WTC11 (cell line): ENCODE results near the gene METTL24. TPM values are rescaled to one million over a fixed set of nuclear protein-coding genes. Genes with fewer than 3 reads are reported as not detected.

Source experiments
- ATAC-seq: fragments of 200-7000 bp; cut with Tn5 transposase; 2 replicates; pipeline ENCODE4 v1.10.0; 2021; ENCODE audit warnings: mild to moderate bottlenecking, moderate library complexity
- CTCF ChIA-PET: fragments of 300-600 bp; sonication (Branson Sonifier 250); formaldehyde crosslinking; loops from one replicate; lab custom pipeline; 2021; ENCODE audit warnings: antibody characterized with exemption; lab: Charles Lee
- POLR2A ChIA-PET: fragments of 350-600 bp; sonication (Branson Sonifier 250); formaldehyde crosslinking; loops from one replicate; lab custom pipeline; 2021; ENCODE audit warnings: antibody characterized with exemption; lab: Charles Lee
- DNase-seq: peaks from one replicate; pipeline ENCODE4 v3.0.0; 2021; ENCODE audit warnings: low spot score
- H3K27ac Mint-ChIP-seq: 2 replicates; pipeline ENCODE4 v1.8.0; 2021; ENCODE audit warnings: mixed read lengths
- H3K27me3 Mint-ChIP-seq: 2 replicates; pipeline ENCODE4 v1.8.0; 2021; ENCODE audit warnings: low read depth, mild to moderate bottlenecking, moderate library complexity, mixed read lengths
- H3K36me3 Mint-ChIP-seq: 2 replicates; pipeline ENCODE4 v1.8.0; 2021; ENCODE audit warnings: mixed read lengths
- H3K4me1 Mint-ChIP-seq: 2 replicates; pipeline ENCODE4 v1.8.0; 2022; ENCODE audit warnings: mixed read lengths
- H3K4me3 Mint-ChIP-seq: 2 replicates; pipeline ENCODE4 v1.8.0; 2021; ENCODE audit warnings: mild to moderate bottlenecking, moderate library complexity, mixed read lengths
- H3K9me3 Mint-ChIP-seq: 2 replicates; pipeline ENCODE4 v1.8.0; 2021; ENCODE audit warnings: mixed read lengths
- FOXK1 ChIP-seq: sonication (generic); formaldehyde crosslinking; IDR thresholded peaks from 2 replicates; pipeline ENCODE4 v1.8.0; 2022; ENCODE audit warnings: mild to moderate bottlenecking, moderate library complexity, missing genetic modification reagents
- GABPB1 ChIP-seq: sonication (generic); formaldehyde crosslinking; IDR thresholded peaks from 2 replicates; pipeline ENCODE4 v1.8.1; 2023; ENCODE audit warnings: mild to moderate bottlenecking, missing genetic modification reagents
- GRHL2 ChIP-seq: fragments of 250-450 bp; sonication (Bioruptor Pico); IDR thresholded peaks from 2 replicates; pipeline ENCODE4 v1.8.0; 2022; ENCODE audit warnings: mild to moderate bottlenecking, moderate library complexity; ENCODE audit not compliant: insufficient replicate concordance, severe bottlenecking
- GTF2I ChIP-seq: fragments of 250-450 bp; sonication (Bioruptor Pico); conservative IDR thresholded peaks from 2 replicates; pipeline ENCODE4 v1.4.0; 2021; ENCODE audit warnings: mild to moderate bottlenecking
- JAZF1 ChIP-seq: fragments of 250-450 bp; sonication (Bioruptor Pico); IDR thresholded peaks from 2 replicates; pipeline ENCODE4 v1.9.0; 2021; ENCODE audit warnings: moderate library complexity, mild to moderate bottlenecking, inconsistent platforms
- KAT7 ChIP-seq: sonication (generic); formaldehyde crosslinking; IDR thresholded peaks from 2 replicates; pipeline ENCODE4 v1.8.1; 2023; ENCODE audit warnings: missing genetic modification reagents, mild to moderate bottlenecking, borderline replicate concordance
- MXD4 ChIP-seq: fragments of 250-450 bp; sonication (Bioruptor Pico); IDR thresholded peaks from 2 replicates; pipeline ENCODE4 v1.8.0; 2021; ENCODE audit warnings: mild to moderate bottlenecking, moderate library complexity, borderline replicate concordance
- NR2C2 ChIP-seq: sonication (generic); formaldehyde crosslinking; IDR thresholded peaks from 2 replicates; pipeline ENCODE4 v1.8.0; 2022; ENCODE audit warnings: mild to moderate bottlenecking, missing genetic modification reagents
- SP1 ChIP-seq: sonication (generic); formaldehyde crosslinking; conservative IDR thresholded peaks from 2 replicates; pipeline ENCODE4 v1.8.1; 2022; ENCODE audit warnings: missing genetic modification reagents
- ZNF138 ChIP-seq: sonication (generic); formaldehyde crosslinking; conservative IDR thresholded peaks from 2 replicates; pipeline ENCODE4 v1.8.1; 2022; ENCODE audit warnings: mild to moderate bottlenecking, moderate library complexity, missing genetic modification reagents
- ZNF423 ChIP-seq: fragments of 250-450 bp; sonication (Bioruptor Pico); IDR thresholded peaks from 2 replicates; pipeline ENCODE4 v2.1.2; 2022; ENCODE audit warnings: mild to moderate bottlenecking, moderate library complexity
- total RNA-seq: library from RNA; stranded (reverse); gene quantifications from 3 replicates; pipeline ENCODE4 v1.2.3, GENCODE V29; 2021
- TF ChIP-seq, protein P1 (sequence below): sonication (generic); formaldehyde crosslinking; IDR thresholded peaks from 2 replicates; pipeline ENCODE4 v1.8.1; 2023; ENCODE audit warnings: mild to moderate bottlenecking, moderate library complexity, missing genetic modification reagents
- TF ChIP-seq, protein P2 (sequence below): fragments of 250-450 bp; sonication (Bioruptor Pico); IDR thresholded peaks from 2 replicates; pipeline ENCODE4 v2.1.2; 2022; ENCODE audit warnings: mild to moderate bottlenecking, moderate library complexity
- TF ChIP-seq, protein P3 (sequence below): sonication (generic); formaldehyde crosslinking; IDR thresholded peaks from 2 replicates; pipeline ENCODE4 v1.8.0; 2022; ENCODE audit warnings: mild to moderate bottlenecking, missing genetic modification reagents
- TF ChIP-seq, protein P4 (sequence below): sonication (generic); formaldehyde crosslinking; IDR thresholded peaks from 2 replicates; pipeline ENCODE4 v1.8.0; 2023; ENCODE audit warnings: missing genetic modification reagents
- TF ChIP-seq, protein P5 (sequence below): sonication (generic); formaldehyde crosslinking; IDR thresholded peaks from 2 replicates; pipeline ENCODE4 v1.8.0; 2022; ENCODE audit warnings: mild to moderate bottlenecking, missing genetic modification reagents
- TF ChIP-seq, protein P6 (sequence below): sonication (generic); formaldehyde crosslinking; IDR thresholded peaks from 2 replicates; pipeline ENCODE4 v1.8.1; 2023; ENCODE audit warnings: mild to moderate bottlenecking, missing genetic modification reagents, moderate library complexity
- TF ChIP-seq, protein P7 (sequence below): sonication (generic); formaldehyde crosslinking; conservative IDR thresholded peaks from 2 replicates; pipeline ENCODE4 v1.8.1; 2022; ENCODE audit warnings: mild to moderate bottlenecking, missing genetic modification reagents
- TF ChIP-seq, protein P8 (sequence below): sonication (generic); formaldehyde crosslinking; IDR thresholded peaks from 2 replicates; pipeline ENCODE4 v1.8.1; 2022; ENCODE audit warnings: missing genetic modification reagents, borderline replicate concordance

Gene METTL24
- total RNA-seq, 1 experiment from 2014 or later = 0.31 TPM

DNA sequence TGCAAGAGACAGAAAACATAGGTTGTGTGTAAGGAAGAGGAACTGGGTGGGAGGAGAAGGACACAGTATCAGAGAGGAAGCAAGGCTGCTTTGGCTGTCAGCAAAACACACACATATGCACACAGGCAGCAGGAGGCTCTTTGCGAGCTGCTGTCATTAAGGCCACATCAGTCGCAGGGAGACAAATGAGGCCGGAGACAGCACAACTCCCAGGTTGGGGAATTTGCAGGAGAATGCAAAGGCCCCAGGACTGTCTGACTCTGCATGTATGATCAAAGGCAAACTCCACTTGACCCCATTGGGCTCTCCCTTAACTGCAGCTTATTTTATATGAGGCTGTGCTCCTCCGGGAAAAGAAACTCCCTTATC is 35.3 kb downstream of the METTL24 start:
- Mint-ChIP-seq H3K4me1 (peaks cover 36% of the 10 kb centered on the region), H3K9me3 (no peaks in the 10 kb centered on the region), H3K4me3 (no peak overlapping the region), H3K36me3 (no peaks in the 10 kb centered on the region), H3K27ac (no peak overlapping the region), H3K27me3 (peaks cover 5% of the 10 kb centered on the region; the same call in 1 of the 2 replicates)
- no peak for DNase-seq
- ATAC-seq = peak; percentile 80
- ChIA-PET POLR2A (no interaction called here), CTCF (interaction anchor here (1.4 kb wide), 1 partner anchor 19 kb away, joined by 6 read pairs; no protein-coding TSS in a partner anchor)
- TF ChIP-seq, protein P1, sequence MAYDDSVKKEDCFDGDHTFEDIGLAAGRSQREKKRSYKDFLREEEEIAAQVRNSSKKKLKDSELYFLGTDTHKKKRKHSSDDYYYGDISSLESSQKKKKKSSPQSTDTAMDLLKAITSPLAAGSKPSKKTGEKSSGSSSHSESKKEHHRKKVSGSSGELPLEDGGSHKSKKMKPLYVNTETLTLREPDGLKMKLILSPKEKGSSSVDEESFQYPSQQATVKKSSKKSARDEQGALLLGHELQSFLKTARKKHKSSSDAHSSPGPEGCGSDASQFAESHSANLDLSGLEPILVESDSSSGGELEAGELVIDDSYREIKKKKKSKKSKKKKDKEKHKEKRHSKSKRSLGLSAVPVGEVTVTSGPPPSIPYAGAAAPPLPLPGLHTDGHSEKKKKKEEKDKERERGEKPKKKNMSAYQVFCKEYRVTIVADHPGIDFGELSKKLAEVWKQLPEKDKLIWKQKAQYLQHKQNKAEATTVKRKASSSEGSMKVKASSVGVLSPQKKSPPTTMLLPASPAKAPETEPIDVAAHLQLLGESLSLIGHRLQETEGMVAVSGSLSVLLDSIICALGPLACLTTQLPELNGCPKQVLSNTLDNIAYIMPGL = no peak
- TF ChIP-seq, protein P2, sequence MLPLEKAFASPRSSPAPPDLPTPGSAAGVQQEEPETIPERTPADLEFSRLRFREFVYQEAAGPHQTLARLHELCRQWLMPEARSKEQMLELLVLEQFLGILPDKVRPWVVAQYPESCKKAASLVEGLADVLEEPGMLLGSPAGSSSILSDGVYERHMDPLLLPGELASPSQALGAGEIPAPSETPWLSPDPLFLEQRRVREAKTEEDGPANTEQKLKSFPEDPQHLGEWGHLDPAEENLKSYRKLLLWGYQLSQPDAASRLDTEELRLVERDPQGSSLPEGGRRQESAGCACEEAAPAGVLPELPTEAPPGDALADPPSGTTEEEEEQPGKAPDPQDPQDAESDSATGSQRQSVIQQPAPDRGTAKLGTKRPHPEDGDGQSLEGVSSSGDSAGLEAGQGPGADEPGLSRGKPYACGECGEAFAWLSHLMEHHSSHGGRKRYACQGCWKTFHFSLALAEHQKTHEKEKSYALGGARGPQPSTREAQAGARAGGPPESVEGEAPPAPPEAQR (CRISPR knock-in tag) = no peak
- no peak for TF ChIP-seq NR2C2 (CRISPR knock-in tag)
- TF ChIP-seq GRHL2 (CRISPR knock-in tag) = no peak
- no peak for TF ChIP-seq KAT7 (CRISPR knock-in tag)
- no peak for TF ChIP-seq MXD4 (CRISPR knock-in tag)
- TF ChIP-seq, protein P3, sequence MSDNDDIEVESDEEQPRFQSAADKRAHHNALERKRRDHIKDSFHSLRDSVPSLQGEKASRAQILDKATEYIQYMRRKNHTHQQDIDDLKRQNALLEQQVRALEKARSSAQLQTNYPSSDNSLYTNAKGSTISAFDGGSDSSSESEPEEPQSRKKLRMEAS (CRISPR knock-in tag) = no peak
- TF ChIP-seq, protein P4, sequence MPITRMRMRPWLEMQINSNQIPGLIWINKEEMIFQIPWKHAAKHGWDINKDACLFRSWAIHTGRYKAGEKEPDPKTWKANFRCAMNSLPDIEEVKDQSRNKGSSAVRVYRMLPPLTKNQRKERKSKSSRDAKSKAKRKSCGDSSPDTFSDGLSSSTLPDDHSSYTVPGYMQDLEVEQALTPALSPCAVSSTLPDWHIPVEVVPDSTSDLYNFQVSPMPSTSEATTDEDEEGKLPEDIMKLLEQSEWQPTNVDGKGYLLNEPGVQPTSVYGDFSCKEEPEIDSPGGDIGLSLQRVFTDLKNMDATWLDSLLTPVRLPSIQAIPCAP (CRISPR knock-in tag) = no peak
- TF ChIP-seq GABPB1 (CRISPR knock-in tag) = no peak
- TF ChIP-seq FOXK1 = no peak

DNA sequence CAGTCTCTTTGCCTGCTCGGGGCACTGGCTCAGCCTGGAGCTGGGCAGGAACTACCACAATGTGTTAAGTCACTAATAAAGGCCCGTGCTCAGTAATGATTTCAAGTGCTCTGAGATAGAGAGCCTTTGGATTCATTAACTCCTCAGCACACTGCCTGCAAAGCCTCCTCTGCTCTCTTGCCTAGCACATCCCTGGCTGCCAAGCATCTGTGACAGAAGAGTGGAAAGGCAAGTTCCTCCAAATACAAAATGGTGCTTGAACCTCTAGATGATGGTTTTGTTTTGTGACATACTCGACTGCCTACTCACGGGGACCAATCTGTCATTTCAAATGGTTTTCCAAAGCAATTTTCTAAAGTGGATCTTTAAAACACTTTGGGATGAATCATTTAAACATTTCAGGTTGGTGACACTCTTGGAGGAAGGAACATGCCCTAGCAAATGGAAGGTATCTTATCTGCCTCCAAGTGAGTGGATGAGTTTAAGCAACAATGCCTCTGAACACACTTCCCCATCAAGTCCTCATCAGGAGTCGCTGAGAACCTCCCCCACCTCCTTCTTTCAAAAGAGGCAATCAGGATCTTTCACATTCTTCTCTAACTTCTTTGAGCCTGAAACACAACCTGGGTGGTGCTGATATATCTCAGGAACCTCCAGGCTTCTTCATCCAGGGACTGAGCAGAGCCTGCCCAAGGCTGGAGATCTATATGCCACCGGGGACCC is 35.8 kb downstream of the METTL24 start:
- DNase-seq (no peak), ATAC-seq (peak; percentile 12)
- Mint-ChIP-seq H3K27ac (no peak overlapping the region), H3K36me3 (no peaks in the 10 kb centered on the region), H3K27me3 (peaks cover 5% of the 10 kb centered on the region; the same call in 1 of the 2 replicates), H3K9me3 (no peaks in the 10 kb centered on the region), H3K4me3 (no peak overlapping the region), H3K4me1 (peaks cover 37% of the 10 kb centered on the region)
- ChIA-PET POLR2A (no interaction called here), CTCF (interaction anchor here (1.4 kb wide), 1 partner anchor 19 kb away, joined by 6 read pairs; no protein-coding TSS in a partner anchor)
- no peak for TF ChIP-seq GTF2I
- TF ChIP-seq, protein P5, sequence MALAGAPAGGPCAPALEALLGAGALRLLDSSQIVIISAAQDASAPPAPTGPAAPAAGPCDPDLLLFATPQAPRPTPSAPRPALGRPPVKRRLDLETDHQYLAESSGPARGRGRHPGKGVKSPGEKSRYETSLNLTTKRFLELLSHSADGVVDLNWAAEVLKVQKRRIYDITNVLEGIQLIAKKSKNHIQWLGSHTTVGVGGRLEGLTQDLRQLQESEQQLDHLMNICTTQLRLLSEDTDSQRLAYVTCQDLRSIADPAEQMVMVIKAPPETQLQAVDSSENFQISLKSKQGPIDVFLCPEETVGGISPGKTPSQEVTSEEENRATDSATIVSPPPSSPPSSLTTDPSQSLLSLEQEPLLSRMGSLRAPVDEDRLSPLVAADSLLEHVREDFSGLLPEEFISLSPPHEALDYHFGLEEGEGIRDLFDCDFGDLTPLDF = no peak
- TF ChIP-seq, protein P6, sequence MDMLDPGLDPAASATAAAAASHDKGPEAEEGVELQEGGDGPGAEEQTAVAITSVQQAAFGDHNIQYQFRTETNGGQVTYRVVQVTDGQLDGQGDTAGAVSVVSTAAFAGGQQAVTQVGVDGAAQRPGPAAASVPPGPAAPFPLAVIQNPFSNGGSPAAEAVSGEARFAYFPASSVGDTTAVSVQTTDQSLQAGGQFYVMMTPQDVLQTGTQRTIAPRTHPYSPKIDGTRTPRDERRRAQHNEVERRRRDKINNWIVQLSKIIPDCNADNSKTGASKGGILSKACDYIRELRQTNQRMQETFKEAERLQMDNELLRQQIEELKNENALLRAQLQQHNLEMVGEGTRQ (CRISPR knock-in tag) = no peak

DNA sequence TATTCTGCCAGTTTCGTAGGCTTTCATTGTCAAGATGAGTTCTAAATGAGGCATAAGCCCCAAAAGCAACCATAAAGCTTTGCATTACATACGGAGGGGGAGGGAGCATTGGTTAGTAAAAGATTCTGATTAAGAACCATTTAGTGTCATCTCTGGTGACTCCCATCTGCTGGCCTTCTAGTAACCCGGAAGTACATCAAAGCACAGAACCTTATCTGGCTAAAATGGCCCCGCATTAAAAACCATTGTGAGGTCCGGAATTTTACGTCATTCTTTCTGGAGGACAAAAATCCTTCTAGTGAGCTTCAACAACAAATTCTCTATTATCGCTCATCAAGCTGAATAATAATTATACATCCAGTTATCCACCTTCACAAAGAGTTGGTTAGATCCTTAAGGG is 37.8 kb downstream of the METTL24 start:
- no peak for DNase-seq
- CTCF ChIA-PET = interaction anchor here (1.2 kb wide), 1 partner anchor 22 kb away, joined by 4 read pairs; no protein-coding TSS in a partner anchor
- TF ChIP-seq ZNF423 (CRISPR knock-in tag) = no peak
- TF ChIP-seq ZNF138 (CRISPR knock-in tag) = no peak
- TF ChIP-seq, protein P3 (CRISPR knock-in tag) = no peak
- TF ChIP-seq, protein P4 (CRISPR knock-in tag) = no peak
- TF ChIP-seq SP1 = no peak
- TF ChIP-seq, protein P2 (CRISPR knock-in tag) = no peak
- TF ChIP-seq, protein P7, sequence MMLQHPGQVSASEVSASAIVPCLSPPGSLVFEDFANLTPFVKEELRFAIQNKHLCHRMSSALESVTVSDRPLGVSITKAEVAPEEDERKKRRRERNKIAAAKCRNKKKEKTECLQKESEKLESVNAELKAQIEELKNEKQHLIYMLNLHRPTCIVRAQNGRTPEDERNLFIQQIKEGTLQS (CRISPR knock-in tag) = no peak
- no peak for TF ChIP-seq JAZF1 (CRISPR knock-in tag)
- TF ChIP-seq, protein P8, sequence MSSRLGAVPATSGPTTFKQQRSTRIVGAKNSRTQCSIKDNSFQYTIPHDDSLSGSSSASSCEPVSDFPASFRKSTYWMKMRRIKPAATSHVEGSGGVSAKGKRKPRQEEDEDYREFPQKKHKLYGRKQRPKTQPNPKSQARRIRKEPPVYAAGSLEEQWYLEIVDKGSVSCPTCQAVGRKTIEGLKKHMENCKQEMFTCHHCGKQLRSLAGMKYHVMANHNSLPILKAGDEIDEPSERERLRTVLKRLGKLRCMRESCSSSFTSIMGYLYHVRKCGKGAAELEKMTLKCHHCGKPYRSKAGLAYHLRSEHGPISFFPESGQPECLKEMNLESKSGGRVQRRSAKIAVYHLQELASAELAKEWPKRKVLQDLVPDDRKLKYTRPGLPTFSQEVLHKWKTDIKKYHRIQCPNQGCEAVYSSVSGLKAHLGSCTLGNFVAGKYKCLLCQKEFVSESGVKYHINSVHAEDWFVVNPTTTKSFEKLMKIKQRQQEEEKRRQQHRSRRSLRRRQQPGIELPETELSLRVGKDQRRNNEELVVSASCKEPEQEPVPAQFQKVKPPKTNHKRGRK (CRISPR knock-in tag) = no peak

More for the DNA sequence above, 37.8 kb downstream of the METTL24 start:
- no peak overlapping the region for H3K27ac Mint-ChIP-seq
- POLR2A ChIA-PET = no interaction called here
- H3K36me3 Mint-ChIP-seq = no peaks in the 10 kb centered on the region
- H3K27me3 Mint-ChIP-seq = peaks cover 5% of the 10 kb centered on the region; the same call in 1 of the 2 replicates
- peaks cover 30% of the 10 kb centered on the region for H3K4me1 Mint-ChIP-seq
- H3K4me3 Mint-ChIP-seq = no peak overlapping the region
- no peak for ATAC-seq
- no peaks in the 10 kb centered on the region for H3K9me3 Mint-ChIP-seq
